Activated effector memory CD4-positive, alpha-beta T cell treated with Interleukin-2 at 50 U/mL for 16 hours (primary cell): Measurements from ENCODE around the gene FRYL.
"Not testable (repeated sequence)": the region's sequence is repeated elsewhere in the genome, so short reads cannot be mapped to it uniquely, and the experiment has no call there.

Experiments
- DNase-seq: peaks from one replicate; pipeline ENCODE4 v3.0.0-alpha.2; 2020

Gene FRYL

DNA sequence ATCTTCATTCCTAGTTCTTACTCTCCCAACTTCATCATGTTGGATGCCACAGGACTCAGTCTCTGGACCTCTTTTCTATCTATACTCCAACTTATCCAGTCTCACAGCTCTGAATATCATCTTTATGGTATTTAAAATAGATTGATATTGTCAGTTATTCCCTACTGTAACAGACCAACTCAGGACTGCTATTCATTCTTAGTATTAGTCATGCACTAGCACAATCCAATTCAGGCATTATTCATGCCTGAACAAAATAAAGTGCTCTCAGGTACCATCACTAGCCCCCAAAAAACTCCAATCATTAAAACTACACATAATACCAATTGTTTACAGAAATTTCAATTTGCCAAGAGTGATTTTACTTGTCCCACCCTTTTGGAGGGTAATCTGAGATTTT lies 37.7 kb downstream of the FRYL start:
- no peak for DNase-seq

- no peak for DNase-seq
These were observed 40.5 kb downstream of the FRYL start for GRCh38 chr4:48739560-48740019.

DNA sequence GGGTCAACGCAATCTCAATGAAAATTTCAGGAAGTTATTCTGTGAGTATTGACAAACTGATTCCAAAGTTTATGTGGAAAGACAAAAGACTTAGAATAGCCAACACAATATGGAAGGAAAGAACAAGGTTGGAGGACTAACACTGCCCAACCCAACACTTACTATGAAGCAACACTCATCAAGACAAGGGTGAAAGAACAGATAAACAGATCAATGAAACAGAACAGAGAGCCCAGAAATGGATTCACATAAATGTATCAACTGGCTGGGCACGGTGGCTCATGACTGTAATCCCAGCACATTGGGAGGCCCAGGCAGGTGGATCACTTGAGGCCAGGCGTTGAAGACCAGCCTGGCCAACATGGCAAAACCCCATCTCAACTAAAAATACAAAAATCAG lies 41.2 kb downstream of the FRYL start:
- no peak for DNase-seq

GRCh38 chr4:48728906-48729496 lies 51.1 kb downstream of the FRYL start:
- peak; percentile 16 for DNase-seq

GRCh38 chr4:48727666-48728459 lies 52.2 kb downstream of the FRYL start:
- no peak for DNase-seq

DNA sequence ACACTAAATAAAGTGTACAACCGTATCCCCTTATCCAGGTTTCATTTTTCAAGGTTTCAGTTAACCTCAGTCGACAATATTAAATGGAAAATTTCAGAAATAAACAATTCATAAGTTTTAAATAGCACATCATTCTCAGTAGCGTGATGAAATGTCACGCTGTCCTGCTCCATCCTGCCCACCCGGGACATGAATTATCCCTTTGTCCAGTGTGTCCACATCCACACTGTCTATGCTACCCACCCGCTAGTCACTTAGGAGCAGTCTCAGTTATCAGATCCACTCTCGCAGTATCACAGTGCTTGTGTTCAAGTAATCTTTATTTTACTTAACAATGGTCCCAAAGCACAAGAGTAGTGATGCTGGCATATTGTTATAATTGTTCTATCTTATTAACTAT lies 54.7 kb downstream of the FRYL start:
- DNase-seq, result no peak

- no peak for DNase-seq
These were observed 57.3 kb downstream of the FRYL start for GRCh38 chr4:48722509-48723446.

- DNase-seq, result no peak
These were observed 59.6 kb downstream of the FRYL start for GRCh38 chr4:48720459-48720858.

- DNase-seq, result no peak
These were observed 61.1 kb downstream of the FRYL start for GRCh38 chr4:48718818-48719465.

DNA sequence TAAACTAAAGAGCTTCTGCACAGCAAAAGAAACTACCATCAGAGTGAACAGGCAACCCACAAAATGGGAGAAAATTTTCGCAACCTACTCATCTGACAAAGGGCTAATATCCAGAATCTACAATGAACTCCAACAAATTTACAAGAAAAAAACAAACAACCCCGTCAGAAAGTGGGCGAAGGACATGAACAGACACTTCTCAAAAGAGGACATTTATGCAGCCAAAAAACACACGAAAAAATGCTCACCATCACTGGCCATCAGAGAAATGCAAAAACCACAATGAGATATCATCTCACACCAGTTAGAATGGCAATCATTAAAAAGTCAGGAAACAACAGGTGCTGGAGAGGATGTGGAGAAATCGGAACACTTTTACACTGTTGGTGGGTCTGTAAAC lies 63.8 kb downstream of the FRYL start:
- not testable (repeated sequence) for DNase-seq

DNA sequence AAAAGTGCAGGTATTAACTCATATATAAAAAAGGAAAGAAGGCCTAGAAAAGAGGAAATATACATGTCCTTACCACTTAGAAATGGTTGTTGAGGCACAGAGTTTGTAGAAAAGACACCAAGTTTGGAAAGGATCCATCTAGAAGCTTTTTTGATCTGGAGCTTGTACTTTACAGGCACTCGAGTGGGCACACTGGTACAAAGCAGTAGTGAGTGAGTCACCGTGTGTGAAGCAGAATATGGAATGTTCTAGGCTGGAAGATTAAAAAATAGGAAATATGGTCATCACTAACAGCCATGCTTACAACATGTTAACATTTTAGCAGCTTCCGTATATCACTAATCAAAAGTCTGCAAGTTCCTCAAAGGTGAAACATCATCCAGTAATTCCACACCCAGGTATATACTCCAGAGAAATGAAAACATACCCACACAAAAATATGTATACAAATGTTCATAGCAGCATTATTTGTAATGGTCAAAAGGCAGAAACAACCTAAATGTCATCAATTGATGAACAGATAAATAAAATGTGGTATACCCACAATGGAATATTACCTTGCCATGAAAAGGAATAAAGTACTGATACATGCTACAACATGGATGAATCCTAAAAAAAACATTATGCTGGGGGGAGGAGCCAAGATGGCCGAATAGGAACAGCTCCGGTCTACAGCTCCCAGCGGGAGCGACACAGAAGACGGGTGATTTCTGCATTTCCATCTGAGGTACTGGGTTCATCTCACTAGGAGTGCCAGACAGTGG lies 69.5 kb downstream of the FRYL start:
- no peak for DNase-seq

GRCh38 chr4:48709901-48710300 lies 70.2 kb downstream of the FRYL start:
- DNase-seq, result no peak

GRCh38 chr4:48708610-48709009 lies 71.5 kb downstream of the FRYL start:
- DNase-seq, result no peak

DNA sequence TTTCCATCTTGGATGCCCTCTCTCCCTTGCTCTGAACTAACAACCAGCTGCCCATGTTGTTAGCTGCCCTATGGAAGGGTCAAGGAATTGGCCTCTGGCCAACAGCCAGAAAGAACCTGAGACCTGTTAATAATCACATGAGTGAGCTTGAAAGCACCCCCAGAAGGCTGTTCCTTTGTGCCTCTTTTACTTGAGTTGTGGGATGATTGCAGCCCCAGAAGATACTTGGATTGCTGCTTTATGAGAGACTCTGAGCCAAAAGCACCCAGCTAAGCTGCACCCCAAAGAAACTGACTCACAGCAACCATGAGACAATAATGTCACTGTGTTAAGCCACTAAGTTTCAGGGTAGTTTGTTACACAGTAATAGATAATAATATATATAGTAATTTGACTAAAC lies 73.3 kb downstream of the FRYL start:
- no peak for DNase-seq

GRCh38 chr4:48705609-48706008 lies 74.5 kb downstream of the FRYL start:
- no peak for DNase-seq

DNA sequence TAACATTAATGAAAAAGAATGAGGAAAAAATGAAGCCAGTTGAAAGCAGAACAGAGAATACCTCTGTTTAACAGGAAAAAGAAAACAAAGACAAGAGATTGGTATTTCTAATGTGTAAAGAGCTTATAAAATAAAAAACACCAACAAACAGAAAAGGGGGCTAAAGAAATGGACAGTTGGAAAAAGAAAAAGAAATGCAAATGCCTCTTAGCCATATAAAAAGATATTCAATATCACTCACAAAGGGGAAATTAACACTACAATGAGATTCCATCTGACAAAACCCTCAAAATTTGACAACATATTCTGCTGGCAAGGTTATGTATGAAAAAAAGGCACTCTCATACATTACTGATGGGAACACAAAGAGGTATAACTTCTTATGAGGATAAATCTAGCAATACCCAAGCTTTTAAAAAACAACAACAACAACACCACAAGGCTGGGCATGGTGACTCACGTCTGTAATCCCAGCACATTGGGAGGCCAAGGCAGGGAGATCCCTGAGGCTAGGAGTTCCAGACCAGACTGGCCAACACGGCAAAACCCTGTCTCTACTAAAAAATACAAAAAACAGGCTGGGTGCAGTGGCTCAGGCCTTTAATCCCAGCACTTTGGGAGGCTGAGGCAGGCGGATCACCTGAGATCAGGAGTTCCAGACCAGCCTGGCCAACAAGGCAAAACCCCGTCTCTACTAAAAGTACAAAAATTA lies 75.8 kb downstream of the FRYL start:
- no peak for DNase-seq

DNA sequence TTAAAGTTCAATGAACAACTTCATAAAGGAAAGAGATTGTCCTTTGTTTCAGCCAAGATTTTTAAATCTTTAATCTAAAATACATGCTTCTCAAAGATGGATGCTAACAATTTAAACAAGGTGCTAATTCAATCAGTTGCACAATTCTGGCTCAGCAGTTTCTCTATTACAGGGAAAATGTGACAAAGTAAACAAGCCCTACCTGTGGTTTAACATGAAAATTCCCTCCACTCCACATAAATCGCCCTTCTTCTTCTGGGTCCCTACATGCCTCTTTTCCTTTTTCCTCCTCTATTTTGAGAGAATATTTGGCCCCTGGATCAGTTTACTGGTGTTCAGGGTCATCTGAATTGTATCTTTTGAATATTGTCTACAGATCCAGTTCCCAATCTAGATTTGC lies 80.6 kb downstream of the FRYL start:
- no peak for DNase-seq

DNA sequence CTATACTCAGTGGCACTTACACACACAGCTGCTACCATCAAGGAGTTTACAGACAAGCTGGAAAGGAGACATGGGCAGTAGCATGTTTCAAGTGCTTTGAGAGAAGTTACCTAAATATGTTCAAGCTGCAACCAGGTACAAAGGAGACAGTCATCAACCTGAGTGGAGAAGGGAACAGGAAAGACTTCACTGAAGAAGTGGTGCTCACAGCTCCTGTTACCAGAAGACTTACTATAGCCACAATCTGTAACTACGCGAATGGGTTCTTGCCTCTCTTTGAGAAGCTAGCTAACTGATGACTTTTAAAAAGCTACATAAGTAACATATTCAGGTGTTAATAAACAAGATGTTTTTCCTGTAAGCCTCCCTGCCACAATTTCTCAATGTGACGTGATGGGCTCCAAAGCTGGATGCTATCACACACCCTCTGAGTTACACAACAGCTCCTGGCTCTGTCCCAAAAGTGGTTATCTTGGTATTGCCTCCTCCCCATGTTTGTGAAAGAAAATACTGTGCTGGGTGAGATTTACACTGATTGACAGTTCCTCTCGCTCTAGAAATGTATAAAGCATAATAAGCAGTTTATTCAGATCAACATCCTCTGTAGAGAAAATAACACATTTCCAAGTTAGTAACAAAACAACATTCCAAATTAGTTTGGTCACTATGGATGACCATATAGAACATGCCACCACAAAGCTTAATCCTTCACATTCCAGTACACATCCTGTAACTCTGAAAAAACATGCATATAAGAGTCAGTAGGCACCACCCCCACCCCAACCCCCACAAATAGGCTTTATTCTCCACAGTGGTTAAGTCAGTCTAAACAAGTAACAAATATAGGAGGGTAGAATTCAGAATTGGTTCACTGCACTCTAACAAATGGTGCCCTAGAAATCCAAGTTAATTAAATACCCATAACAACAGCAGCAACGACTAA lies 81.8 kb downstream of the FRYL start:
- DNase-seq, result no peak

DNA sequence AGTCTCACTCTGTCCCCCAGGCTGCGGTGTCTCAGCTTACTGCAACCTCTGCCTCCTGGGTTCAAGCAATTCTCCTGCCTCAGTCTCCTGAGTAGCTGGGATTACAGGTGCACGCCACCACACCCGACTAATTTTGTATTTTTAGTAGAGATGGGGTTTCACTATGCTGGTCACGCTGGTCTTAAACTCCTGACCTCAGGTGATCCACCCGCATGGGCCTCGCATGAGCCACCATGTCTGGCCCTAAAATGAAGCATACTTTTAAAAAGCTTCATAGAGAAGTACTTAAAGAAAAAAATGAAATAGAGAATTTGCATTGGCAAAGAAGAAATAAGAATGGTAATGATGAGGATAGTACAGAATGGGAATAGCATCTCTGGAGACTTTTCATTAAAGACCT lies 82.6 kb downstream of the FRYL start:
- not testable (repeated sequence) for DNase-seq

DNA sequence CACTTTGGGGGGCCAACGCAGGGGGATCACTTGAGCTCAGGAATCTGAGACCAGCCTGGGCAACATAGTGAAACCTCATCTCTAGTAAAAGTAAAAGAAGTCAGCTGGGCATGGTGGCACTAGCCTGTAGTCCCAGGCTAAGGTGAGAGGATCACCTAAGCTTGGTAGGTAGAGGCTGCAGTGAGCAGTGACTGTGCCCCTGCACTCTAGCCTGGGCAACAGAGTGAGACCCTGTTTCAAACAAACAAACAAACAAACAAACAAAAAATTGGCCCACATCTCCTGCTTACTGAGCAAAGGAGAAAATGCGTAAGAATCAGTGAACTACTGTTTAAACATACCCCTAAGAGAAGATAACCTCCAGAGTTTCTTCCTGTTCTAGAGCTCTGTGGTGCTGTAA lies 85.3 kb downstream of the FRYL start:
- DNase-seq, result no peak
